B cell (primary cell): ENCODE results near the gene ARHGAP32.

Source experiments
- EZH2 ChIP-seq: IDR thresholded peaks from 2 replicates; pipeline ENCODE4 v1.6.1; 2012; ENCODE audit warnings: borderline replicate concordance, low read depth, mild to moderate bottlenecking, moderate library complexity, low read length; ENCODE audit not compliant: insufficient read depth, poor library complexity, severe bottlenecking
- TF ChIP-seq, protein P1 (sequence below): fragments of 200-600 bp; IDR thresholded peaks from one replicate; pipeline ENCODE4 v1.8.0; 2022; ENCODE audit warnings: antibody characterized with exemption, mild to moderate bottlenecking

DNA sequence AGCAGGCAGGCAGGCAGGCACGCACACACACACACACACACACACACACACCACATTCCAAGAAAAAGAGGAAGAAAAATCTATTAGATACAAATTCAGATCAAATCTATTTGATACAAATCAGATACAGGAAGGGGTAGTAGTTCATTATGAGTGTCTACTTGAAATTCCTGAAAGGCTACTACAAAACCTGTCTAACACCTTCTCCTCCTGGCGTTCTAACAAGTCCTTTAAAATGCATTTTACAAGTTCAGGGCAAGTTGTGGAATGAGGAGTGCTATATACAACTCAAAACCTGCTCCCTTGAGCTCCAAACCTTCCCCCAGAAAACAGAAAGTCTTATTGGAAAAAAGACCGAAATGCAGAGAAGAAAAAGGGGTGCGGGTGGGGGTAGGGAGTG lies 476 bp downstream of the ARHGAP32 start:
- no peak for TF ChIP-seq EZH2
- TF ChIP-seq, protein P1, sequence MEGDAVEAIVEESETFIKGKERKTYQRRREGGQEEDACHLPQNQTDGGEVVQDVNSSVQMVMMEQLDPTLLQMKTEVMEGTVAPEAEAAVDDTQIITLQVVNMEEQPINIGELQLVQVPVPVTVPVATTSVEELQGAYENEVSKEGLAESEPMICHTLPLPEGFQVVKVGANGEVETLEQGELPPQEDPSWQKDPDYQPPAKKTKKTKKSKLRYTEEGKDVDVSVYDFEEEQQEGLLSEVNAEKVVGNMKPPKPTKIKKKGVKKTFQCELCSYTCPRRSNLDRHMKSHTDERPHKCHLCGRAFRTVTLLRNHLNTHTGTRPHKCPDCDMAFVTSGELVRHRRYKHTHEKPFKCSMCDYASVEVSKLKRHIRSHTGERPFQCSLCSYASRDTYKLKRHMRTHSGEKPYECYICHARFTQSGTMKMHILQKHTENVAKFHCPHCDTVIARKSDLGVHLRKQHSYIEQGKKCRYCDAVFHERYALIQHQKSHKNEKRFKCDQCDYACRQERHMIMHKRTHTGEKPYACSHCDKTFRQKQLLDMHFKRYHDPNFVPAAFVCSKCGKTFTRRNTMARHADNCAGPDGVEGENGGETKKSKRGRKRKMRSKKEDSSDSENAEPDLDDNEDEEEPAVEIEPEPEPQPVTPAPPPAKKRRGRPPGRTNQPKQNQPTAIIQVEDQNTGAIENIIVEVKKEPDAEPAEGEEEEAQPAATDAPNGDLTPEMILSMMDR: no peak
